H1 (cell line): ENCODE results near the gene ISY1. TPM values are rescaled to one million over a fixed set of nuclear protein-coding genes. Genes with fewer than 3 reads are reported as not detected.

ENCODE experiments used
- CTCF ChIA-PET: fragments of 300-600 bp; sonication (Branson Sonifier 250); formaldehyde crosslinking; loops from one replicate; lab custom pipeline; 2021; ENCODE audit not compliant: partially characterized antibody; lab: Charles Lee
- POLR2A ChIA-PET: fragments of 300-600 bp; sonication (Branson Sonifier 250); formaldehyde crosslinking; loops from one replicate; lab custom pipeline; 2021; ENCODE audit warnings: inconsistent platforms; ENCODE audit not compliant: partially characterized antibody; lab: Charles Lee
- DNase-seq, 2 experiments: peaks; one replicate each; pipeline versions ENCODE4 v3.0.0 to v3.0.0-alpha.2; 2010 to 2022; ENCODE audit warnings: low spot score in 2 of 2, low read depth in 1 of 2, mixed read lengths in 1 of 2
- FAIRE-seq: peaks from 2 replicates; lab custom pipeline; 2011; peaks lifted over from hg19 to GRCh38; lab: Jason Lieb, UNC
- H2AFZ ChIP-seq: 2 replicates; pipeline ENCODE4 v1.8.1; 2012; ENCODE audit warnings: low read length, inconsistent platforms
- H2AK5ac ChIP-seq: 2 replicates; pipeline ENCODE4 v1.6.1; 2013; ENCODE audit warnings: low read depth, low read length
- H2BK120ac ChIP-seq: replicated peaks from 2 replicates; pipeline ENCODE3; 2013; ENCODE audit warnings: low read depth, low read length, inconsistent platforms
- H2BK12ac ChIP-seq: 2 replicates; pipeline ENCODE4 v1.6.1; 2013; ENCODE audit warnings: low read depth, low read length
- H2BK15ac ChIP-seq: 2 replicates; pipeline ENCODE4 v1.6.1; 2013; ENCODE audit warnings: low read length
- H2BK20ac ChIP-seq: 2 replicates; pipeline ENCODE4 v1.6.1; 2013; ENCODE audit warnings: low read length
- H2BK5ac ChIP-seq: 2 replicates; pipeline ENCODE4 v1.6.1; 2013; ENCODE audit warnings: low read depth, low read length
- H3K14ac ChIP-seq: 2 replicates; pipeline ENCODE4 v1.6.1; 2013; ENCODE audit warnings: inconsistent platforms; ENCODE audit not compliant: insufficient read length
- H3K18ac ChIP-seq: 2 replicates; pipeline ENCODE4 v1.6.1; 2013; ENCODE audit warnings: low read length; ENCODE audit errors: extremely low read depth
- H3K23ac ChIP-seq: 2 replicates; pipeline ENCODE4 v1.6.1; 2013; ENCODE audit warnings: inconsistent platforms; ENCODE audit not compliant: insufficient read length
- H3K23me2 ChIP-seq: 2 replicates; pipeline ENCODE4 v1.6.1; 2013; ENCODE audit warnings: low read depth, low read length
- H3K27ac ChIP-seq: 2 replicates; pipeline ENCODE4 v1.6.1; 2011; ENCODE audit warnings: low read depth, low read length, inconsistent platforms
- H3K27me3 ChIP-seq, 4 experiments: replicated peaks in 1 of 4; 1 replicate in 1 of 4; 2 replicates in 3 of 4; pipeline versions ENCODE4 v1.6.1 to v1.8.1; 2011 to 2013; ENCODE audit warnings: low read length in 3 of 4, mild to moderate bottlenecking in 3 of 4, inconsistent platforms in 2 of 4, mixed read lengths in 2 of 4, moderate library complexity in 1 of 4; ENCODE audit not compliant: control insufficient read depth in 3 of 4, insufficient read depth in 3 of 4; ENCODE audit errors: extremely low read depth in 1 of 4
- H3K36me3 ChIP-seq, 4 experiments: 2 replicates each; pipeline versions ENCODE4 v1.6.1 to v1.8.1; 2011 to 2013; ENCODE audit warnings: mild to moderate bottlenecking in 4 of 4, low read length in 3 of 4, moderate library complexity in 2 of 4, control low read depth in 1 of 4, inconsistent platforms in 1 of 4; ENCODE audit not compliant: insufficient read depth in 4 of 4, control insufficient read depth in 2 of 4
- H3K4ac ChIP-seq: replicated peaks from 2 replicates; pipeline ENCODE3; 2013; ENCODE audit warnings: low read length, low read depth, mixed read lengths, inconsistent platforms; ENCODE audit not compliant: insufficient read length
- H3K4me1 ChIP-seq, 4 experiments: replicated peaks in 1 of 4; 1 replicate in 1 of 4; 2 replicates in 3 of 4; pipeline versions ENCODE4 v1.6.1 to v1.8.1; 2011 to 2013; ENCODE audit warnings: low read length in 3 of 4, inconsistent platforms in 2 of 4, mixed read lengths in 1 of 4; ENCODE audit not compliant: insufficient read depth in 4 of 4, control insufficient read depth in 3 of 4
- H3K4me2 ChIP-seq, 2 experiments: 2 replicates each; pipeline versions ENCODE4 v1.6.1 to v1.8.1; 2011 to 2013; ENCODE audit warnings: low read depth in 2 of 2, low read length in 2 of 2, control low read depth in 1 of 2, inconsistent platforms in 1 of 2, mild to moderate bottlenecking in 1 of 2; ENCODE audit not compliant: insufficient read depth in 1 of 2
- H3K4me3 ChIP-seq, 4 experiments: fragments of 200-600, 300-600 bp in 1 of 4; sonication (generic), shearing (Covaris generic), sonication (Bioruptor Twin) in 1 of 4; 2 replicates each; pipeline versions ENCODE4 v1.5.1 to v1.8.1; 2011 to 2016; ENCODE audit warnings: low read length in 4 of 4, low read depth in 3 of 4, control low read depth in 2 of 4, inconsistent platforms in 2 of 4, mild to moderate bottlenecking in 2 of 4, mixed read lengths in 1 of 4, moderate library complexity in 1 of 4; ENCODE audit not compliant: insufficient read depth in 2 of 4; ENCODE audit errors: extremely low read depth in 1 of 4
- H3K56ac ChIP-seq: replicated peaks from 2 replicates; pipeline ENCODE3; 2013; ENCODE audit warnings: low read depth, mild to moderate bottlenecking, mixed read lengths, low read length, inconsistent platforms; ENCODE audit not compliant: insufficient read length
- H3K79me1 ChIP-seq: 2 replicates; pipeline ENCODE4 v1.6.1; 2013; ENCODE audit warnings: low read depth, low read length, control low read depth
- H3K79me2 ChIP-seq, 2 experiments: 2 replicates each; pipeline versions ENCODE4 v1.6.1 to v1.8.1; 2012 to 2013; ENCODE audit warnings: low read length in 2 of 2, mild to moderate bottlenecking in 2 of 2, inconsistent platforms in 1 of 2; ENCODE audit not compliant: insufficient read depth in 2 of 2, control insufficient read depth in 1 of 2
- H3K9ac ChIP-seq, 4 experiments: replicated peaks in 1 of 4; 1 replicate in 1 of 4; 2 replicates in 3 of 4; pipeline versions ENCODE4 v1.6.1 to v1.8.1; 2011 to 2013; ENCODE audit warnings: low read depth in 3 of 4, low read length in 3 of 4, control low read depth in 2 of 4, mild to moderate bottlenecking in 2 of 4, moderate library complexity in 2 of 4, inconsistent platforms in 1 of 4; ENCODE audit errors: extremely low read depth in 1 of 4
- H3K9me3 ChIP-seq, 2 experiments: 2 replicates each; pipeline versions ENCODE4 v1.6.1 to v1.8.1; 2012 to 2013; ENCODE audit warnings: mild to moderate bottlenecking in 2 of 2, moderate library complexity in 2 of 2, control low read depth in 1 of 2, inconsistent platforms in 1 of 2, low read depth in 1 of 2, low read length in 1 of 2, mixed read lengths in 1 of 2; ENCODE audit not compliant: insufficient read depth in 2 of 2
- H4K20me1 ChIP-seq, 2 experiments: replicated peaks in 1 of 2; 2 replicates each; pipeline versions ENCODE3 to v1.8.1; 2011 to 2013; ENCODE audit warnings: inconsistent platforms in 2 of 2, low read length in 2 of 2, mild to moderate bottlenecking in 1 of 2; ENCODE audit not compliant: insufficient read depth in 2 of 2, control insufficient read depth in 1 of 2
- H4K5ac ChIP-seq: 2 replicates; pipeline ENCODE4 v1.6.1; 2013; ENCODE audit warnings: low read length, low read depth, mixed read lengths, inconsistent platforms; ENCODE audit not compliant: insufficient read length
- H4K8ac ChIP-seq: 2 replicates; pipeline ENCODE4 v1.8.0; 2013; ENCODE audit warnings: mild to moderate bottlenecking, moderate library complexity, low read length, inconsistent platforms; ENCODE audit not compliant: insufficient read depth; ENCODE audit errors: extremely low read depth
- H4K91ac ChIP-seq: replicated peaks from 2 replicates; pipeline ENCODE3; 2013; ENCODE audit warnings: low read length, mixed read lengths, inconsistent platforms; ENCODE audit not compliant: insufficient read length
- FOSL1 ChIP-seq: IDR thresholded peaks from 2 replicates; pipeline ENCODE4 v1.6.1; 2011; ENCODE audit warnings: mild to moderate bottlenecking, low read depth, low read length, moderate library complexity; ENCODE audit not compliant: insufficient read depth
- GABPA ChIP-seq: IDR thresholded peaks from 2 replicates; pipeline ENCODE4 v1.6.1; 2011; ENCODE audit warnings: mild to moderate bottlenecking, low read length, moderate library complexity, borderline replicate concordance; ENCODE audit not compliant: insufficient read depth
- WGBS, 2 experiments: shearing (Covaris generic) in 1 of 2; methylation state at CpG; one replicate each; pipeline versions ENCODE4 v1.1.6 to v1.1.7; 2013 to 2015; ENCODE audit warnings: low lambda C conversion rate in 2 of 2, mixed read lengths in 2 of 2, inconsistent platforms in 1 of 2, low coverage in 1 of 2, missing lambda C conversion rate in 1 of 2; ENCODE audit not compliant: insufficient replicate concordance in 2 of 2, insufficient coverage in 1 of 2, insufficient read length in 1 of 2; ENCODE audit errors: extremely low coverage in 1 of 2, missing lambda C conversion rate in 1 of 2; 5-methylcytosine and 5-hydroxymethylcytosine counted together
- polyA plus RNA-seq, 7 experiments: library from polyadenylated mRNA; depleted of rRNA in 3 of 7; stranded (reverse) in 5 of 7; unstranded in 2 of 7; fragments of >200 nt in 5 of 7; fragments of 200-250 nt in 2 of 7; gene quantifications; 1 replicate in 5 of 7; 2 replicates in 1 of 7; 4 replicates in 1 of 7; pipeline versions ENCODE4 v1.2.1 to v1.2.3, GENCODE V29; 2011 to 2013; ENCODE audit warnings: missing spikeins in 2 of 7, mixed read lengths in 2 of 7
- total RNA-seq: library from RNA; stranded (reverse); fragmentation: NEBNext Ultra II Directional; extraction: Animal tissue kit (Norgen Biotek cat#: 25700); gene quantifications from 2 replicates; pipeline ENCODE4 v1.2.1, GENCODE V29; 2021

Gene ISY1
- total and polyA plus RNA-seq, 2 of the 8 experiments (the other 6 are each of a cell fraction or from before 2014, with no cell fraction given): 16.6 to 38.7 TPM

DNA sequence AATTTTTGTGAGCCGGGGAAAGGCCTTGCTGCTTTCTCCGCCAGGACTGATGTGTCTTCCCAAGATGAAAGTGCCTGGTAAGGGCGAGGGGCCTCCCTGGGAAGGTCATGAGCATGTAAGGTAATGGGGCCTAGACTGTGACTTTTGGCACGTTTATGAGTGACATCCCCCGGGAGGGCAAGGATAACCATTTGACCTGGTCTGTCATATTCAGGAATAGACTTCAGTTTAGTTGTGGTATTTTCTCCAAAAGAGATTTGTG, 23.5 kb upstream of the ISY1 start:
- TF ChIP-seq FOSL1 (no peak), GABPA (no peak)
- no peak overlapping the region for H2BK120ac ChIP-seq
- H3K36me3 ChIP-seq: peaks cover 0 to 14% (median 1%) of the 10 kb centered on the region in 4 experiments; a peak in 3 of 8 replicates
- 23% methylated on average over 5 of the region's 5 CpGs; no CpG with 5 or more reads in 1 of the 2 experiments for WGBS, 2 experiments
- no peak overlapping the region for H2AFZ ChIP-seq
- ChIA-PET CTCF (interaction anchor here (0.7 to 4.8 kb wide), 2 partner anchors 28 to 62 kb away, joined by 3 to 32 read pairs; no protein-coding TSS in a partner anchor), POLR2A (interaction anchor here (0.6 to 3.9 kb wide), 22 partner anchors 9 to 305 kb away, joined by 3 to 39 read pairs (median 5); partner anchors contain the start of gene RAB43)
- DNase-seq (no peak), FAIRE-seq (no peak)
- no peaks in the 10 kb centered on the region for H3K9me3 ChIP-seq
- no peaks in the 10 kb centered on the region for H3K27me3 ChIP-seq
- H3K4me1 ChIP-seq: peaks cover 0 to 4% (median 0%) of the 10 kb centered on the region in 4 experiments; a peak in 1 of 7 replicates
- H3K9ac ChIP-seq: peak overlapping the region in 3 of 4 experiments; percentile 88 to 100 (median 99); a peak in 6 of 7 replicates
- H4K8ac ChIP-seq: no peak overlapping the region
- H3K79me2 ChIP-seq: peaks cover 38 to 54% of the 10 kb centered on the region in 2 experiments
- H3K18ac ChIP-seq: no peak overlapping the region
- H3K23ac ChIP-seq: no peak overlapping the region
- H3K4me3 ChIP-seq: peak overlapping the region; percentile 77 to 100 (median 98)
- H3K4me2 ChIP-seq: peak overlapping the region; percentile 75 to 89
- peak overlapping the region; percentile 3; the same call in 1 of the 2 replicates for H2BK5ac ChIP-seq
- 0 out of 2 replicates have a peak, but pooled peaks cover 2% of the 10 kb centered on the region for H3K79me1 ChIP-seq
- H3K14ac ChIP-seq: no peak overlapping the region
- H2BK12ac ChIP-seq: no peak overlapping the region
- peak overlapping the region; percentile 98 for H4K5ac ChIP-seq
- H4K20me1 ChIP-seq: peaks cover 11 to 15% of the 10 kb centered on the region in 2 experiments
- no peak overlapping the region for H2BK15ac ChIP-seq
- H2BK20ac ChIP-seq: no peak overlapping the region
- H3K56ac ChIP-seq: peak overlapping the region; percentile 49
- H4K91ac ChIP-seq: no peak overlapping the region
- no peak overlapping the region for H3K4ac ChIP-seq
- no peak overlapping the region for H2AK5ac ChIP-seq
- H3K27ac ChIP-seq: peak overlapping the region; percentile 76; the same call in 1 of the 2 replicates
- H3K23me2 ChIP-seq: peaks cover 5% of the 10 kb centered on the region; the same call in 1 of the 2 replicates
